SK-N-SH (cell line): ENCODE data around the gene NAA11.

Experiments used
- EP300 ChIP-seq, 2 experiments: IDR thresholded peaks; 2 replicates each; pipeline versions ENCODE4 v1.4.0 to v1.6.1; 2012; ENCODE audit warnings: borderline replicate concordance in 1 of 2, low read depth in 1 of 2, low read length in 1 of 2
- NRF1 ChIP-seq: IDR thresholded peaks from 2 replicates; pipeline ENCODE4 v1.6.1; 2012; ENCODE audit warnings: low read depth, mild to moderate bottlenecking, low read length
- POLR2AphosphoS5 ChIP-seq: IDR thresholded peaks from 2 replicates; pipeline ENCODE4 v1.6.1; 2012; ENCODE audit warnings: low read depth, low read length
- RAD21 ChIP-seq: IDR thresholded peaks from 2 replicates; pipeline ENCODE4 v1.6.1; 2012; ENCODE audit warnings: mild to moderate bottlenecking, low read length
- REST ChIP-seq: IDR thresholded peaks from 2 replicates; pipeline ENCODE4 v1.6.1; 2012; ENCODE audit warnings: mild to moderate bottlenecking, low read depth, low read length, moderate library complexity
- RFX5 ChIP-seq: IDR thresholded peaks from 2 replicates; pipeline ENCODE4 v1.6.1; 2012; ENCODE audit warnings: mild to moderate bottlenecking, improper control_type of control experiment, low read length
- TF ChIP-seq, protein P1 (sequence below): fragments of 200-600 bp; sonication (generic); IDR thresholded peaks from 2 replicates; pipeline ENCODE4 v1.6.1; 2017; ENCODE audit warnings: antibody characterized with exemption, mild to moderate bottlenecking, moderate library complexity
- TF ChIP-seq, protein P2 (sequence below): IDR thresholded peaks from 2 replicates; pipeline ENCODE4 v1.4.0; 2012; ENCODE audit warnings: low read depth

DNA sequence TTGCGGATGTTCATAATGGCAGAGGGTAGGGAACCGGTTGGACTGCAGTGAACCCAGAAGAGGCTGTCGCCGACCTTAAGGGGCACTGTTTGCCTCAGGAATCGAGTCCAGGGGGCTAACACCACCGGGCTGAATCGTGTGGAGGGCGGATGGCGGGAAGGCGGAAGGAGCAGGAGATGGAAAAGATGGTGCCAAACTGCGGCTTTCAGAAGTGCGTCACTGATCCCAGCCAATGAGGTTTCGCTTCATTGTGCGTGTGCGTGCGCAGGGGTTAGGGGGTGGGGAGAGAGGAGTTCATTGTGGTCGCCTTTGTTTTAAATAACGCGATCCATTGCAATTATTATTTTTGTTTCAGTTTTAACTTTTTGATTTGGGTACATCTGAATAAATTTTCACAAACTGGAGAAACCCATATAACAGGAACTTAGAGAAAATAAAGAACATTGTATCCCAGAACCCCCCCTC, at the start of gene NAA11:
- TF ChIP-seq, protein P1, sequence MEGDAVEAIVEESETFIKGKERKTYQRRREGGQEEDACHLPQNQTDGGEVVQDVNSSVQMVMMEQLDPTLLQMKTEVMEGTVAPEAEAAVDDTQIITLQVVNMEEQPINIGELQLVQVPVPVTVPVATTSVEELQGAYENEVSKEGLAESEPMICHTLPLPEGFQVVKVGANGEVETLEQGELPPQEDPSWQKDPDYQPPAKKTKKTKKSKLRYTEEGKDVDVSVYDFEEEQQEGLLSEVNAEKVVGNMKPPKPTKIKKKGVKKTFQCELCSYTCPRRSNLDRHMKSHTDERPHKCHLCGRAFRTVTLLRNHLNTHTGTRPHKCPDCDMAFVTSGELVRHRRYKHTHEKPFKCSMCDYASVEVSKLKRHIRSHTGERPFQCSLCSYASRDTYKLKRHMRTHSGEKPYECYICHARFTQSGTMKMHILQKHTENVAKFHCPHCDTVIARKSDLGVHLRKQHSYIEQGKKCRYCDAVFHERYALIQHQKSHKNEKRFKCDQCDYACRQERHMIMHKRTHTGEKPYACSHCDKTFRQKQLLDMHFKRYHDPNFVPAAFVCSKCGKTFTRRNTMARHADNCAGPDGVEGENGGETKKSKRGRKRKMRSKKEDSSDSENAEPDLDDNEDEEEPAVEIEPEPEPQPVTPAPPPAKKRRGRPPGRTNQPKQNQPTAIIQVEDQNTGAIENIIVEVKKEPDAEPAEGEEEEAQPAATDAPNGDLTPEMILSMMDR: no peak
- TF ChIP-seq POLR2AphosphoS5 (no peak), REST (no peak), EP300 (IDR thresholded peaks at IDR 0.05; ENCODE audit: borderline replicate concordance in 1 of 2, low read depth in 1 of 2, low read length in 1 of 2) (no peak), NRF1 (no peak), RFX5 (no peak), RAD21 (no peak)
- TF ChIP-seq, protein P2, sequence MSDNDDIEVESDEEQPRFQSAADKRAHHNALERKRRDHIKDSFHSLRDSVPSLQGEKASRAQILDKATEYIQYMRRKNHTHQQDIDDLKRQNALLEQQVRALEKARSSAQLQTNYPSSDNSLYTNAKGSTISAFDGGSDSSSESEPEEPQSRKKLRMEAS: no peak
